Occipital lobe (tissue), 2 donors: Measurements from ENCODE around the gene PPM1F. TPM values are rescaled to one million over a fixed set of nuclear protein-coding genes. Genes with fewer than 3 reads are reported as not detected.
"Not testable (repeated sequence)": the region's sequence is repeated elsewhere in the genome, so short reads cannot be mapped to it uniquely, and the experiment has no call there.

ENCODE experiments used
- DNase-seq: peaks from one replicate; lab custom pipeline; 2025; lab: John Stamatoyannopoulos, UW
- total RNA-seq: library from RNA; depleted of rRNA; stranded (reverse); fragments of >200 nt; gene quantifications from one replicate; pipeline ENCODE4 v1.2.3, GENCODE V29; 2014

The PPM1F gene
- total RNA-seq, 1 donor from 2014 or later: 22.6 TPM

DNA sequence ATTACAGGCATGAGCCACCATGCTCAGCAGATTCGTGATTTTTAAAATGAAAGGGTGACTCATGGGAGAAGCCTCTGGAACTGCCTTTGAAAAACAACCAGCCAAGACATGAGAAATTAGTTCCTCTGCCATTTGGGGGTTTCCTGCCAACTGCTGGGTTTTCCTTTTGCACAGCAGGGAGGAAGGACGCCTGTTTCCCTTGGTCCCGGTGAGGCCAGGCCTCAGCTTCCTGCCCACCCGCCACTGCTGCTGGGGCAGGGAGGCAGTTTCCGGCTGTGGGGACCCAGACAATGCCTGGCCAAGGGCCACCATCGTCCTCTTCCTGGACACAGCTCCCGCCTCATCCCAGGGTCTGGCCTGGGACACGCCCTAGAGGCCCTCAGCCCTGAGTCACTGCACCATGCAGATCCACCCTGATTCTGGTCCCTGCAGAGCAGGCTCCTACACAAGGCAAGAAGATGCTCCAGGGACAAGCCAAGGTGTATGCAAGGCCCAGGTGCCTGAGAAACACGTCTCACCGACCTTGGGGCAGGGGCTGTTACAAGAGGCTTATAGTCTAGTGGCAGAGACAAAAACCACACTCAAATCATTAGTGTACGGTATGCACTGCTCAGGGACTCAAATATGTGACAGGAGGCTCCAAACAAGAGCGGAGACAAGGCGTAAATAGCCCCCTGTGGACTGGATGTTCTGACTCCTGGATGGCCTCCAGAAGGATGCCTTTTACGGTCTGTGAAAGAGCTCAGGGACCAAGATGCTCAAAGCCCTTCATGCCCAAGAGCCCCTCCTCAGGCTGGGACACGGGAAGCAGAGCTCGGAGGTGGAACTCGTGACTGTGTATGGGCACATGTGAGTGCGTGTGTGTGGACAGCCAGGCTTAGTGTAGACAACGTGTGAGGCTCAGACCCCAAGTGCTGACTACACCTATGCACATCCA is 10.0 kb downstream of the PPM1F start:
- no peak for DNase-seq

DNA sequence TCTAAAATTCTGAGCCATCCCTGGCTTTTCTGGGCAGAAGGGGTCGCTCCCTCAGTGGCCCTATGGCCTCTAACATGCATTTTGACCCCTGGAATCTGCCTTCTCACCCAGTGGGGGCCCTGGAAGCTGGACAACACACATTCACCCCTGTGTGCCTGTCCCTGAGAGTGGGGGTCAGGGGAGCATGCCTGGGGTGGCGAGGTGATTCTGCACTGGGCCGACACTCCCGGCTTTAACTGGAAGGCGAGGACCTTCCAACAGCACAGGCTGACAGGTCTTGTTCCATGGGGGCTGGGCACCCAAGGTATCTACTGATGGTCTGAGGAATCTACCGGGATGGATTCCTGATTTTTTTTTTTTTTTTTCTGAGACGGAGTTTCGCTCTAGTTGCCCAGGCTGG is 10.7 kb downstream of the PPM1F start:
- no peak for DNase-seq

- DNase-seq: no peak
These were observed 12.1 kb downstream of the PPM1F start for GRCh38 chr22:21940521-21940920.

DNA sequence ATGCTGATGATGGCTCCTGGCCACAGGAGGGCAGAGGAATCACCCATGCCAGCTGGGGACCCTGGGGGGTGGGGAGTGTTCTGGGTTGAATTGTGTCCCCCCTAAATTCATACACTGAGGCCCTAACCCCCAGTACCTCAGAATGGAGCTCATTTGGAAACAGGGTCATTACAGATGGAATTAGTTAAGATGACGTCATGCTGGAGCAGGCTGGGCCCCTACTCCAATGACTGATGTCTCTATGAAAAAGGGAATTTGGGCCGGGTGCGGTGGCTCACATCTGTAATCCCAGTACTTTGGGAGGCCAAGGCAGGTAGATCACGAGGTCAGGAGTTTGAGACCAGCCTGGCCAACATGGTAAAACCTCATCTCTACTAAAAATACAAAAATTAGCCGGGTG is 12.7 kb downstream of the PPM1F start:
- DNase-seq: not testable (repeated sequence)

GRCh38 chr22:21939461-21939913 is 13.2 kb downstream of the PPM1F start:
- DNase-seq: no peak

DNA sequence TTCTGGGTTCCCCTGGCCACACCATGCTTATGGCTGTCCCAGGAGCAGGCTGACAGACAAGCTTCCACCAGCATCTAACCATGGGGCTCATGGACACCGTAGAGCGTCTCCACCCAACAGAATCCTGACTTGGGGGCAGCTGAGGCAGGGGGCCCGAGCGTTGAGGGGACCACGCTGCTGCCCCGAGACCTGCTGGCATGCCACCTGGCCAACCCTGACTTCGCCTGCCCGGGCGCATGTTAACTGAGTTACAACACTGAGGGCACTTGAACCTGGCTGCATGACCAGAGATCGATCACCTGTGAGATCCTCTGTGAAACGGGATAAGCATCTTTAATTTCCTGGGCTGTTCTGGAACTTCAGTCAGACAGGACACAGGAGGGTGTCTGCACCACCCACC is 13.7 kb downstream of the PPM1F start:
- DNase-seq: no peak

DNA sequence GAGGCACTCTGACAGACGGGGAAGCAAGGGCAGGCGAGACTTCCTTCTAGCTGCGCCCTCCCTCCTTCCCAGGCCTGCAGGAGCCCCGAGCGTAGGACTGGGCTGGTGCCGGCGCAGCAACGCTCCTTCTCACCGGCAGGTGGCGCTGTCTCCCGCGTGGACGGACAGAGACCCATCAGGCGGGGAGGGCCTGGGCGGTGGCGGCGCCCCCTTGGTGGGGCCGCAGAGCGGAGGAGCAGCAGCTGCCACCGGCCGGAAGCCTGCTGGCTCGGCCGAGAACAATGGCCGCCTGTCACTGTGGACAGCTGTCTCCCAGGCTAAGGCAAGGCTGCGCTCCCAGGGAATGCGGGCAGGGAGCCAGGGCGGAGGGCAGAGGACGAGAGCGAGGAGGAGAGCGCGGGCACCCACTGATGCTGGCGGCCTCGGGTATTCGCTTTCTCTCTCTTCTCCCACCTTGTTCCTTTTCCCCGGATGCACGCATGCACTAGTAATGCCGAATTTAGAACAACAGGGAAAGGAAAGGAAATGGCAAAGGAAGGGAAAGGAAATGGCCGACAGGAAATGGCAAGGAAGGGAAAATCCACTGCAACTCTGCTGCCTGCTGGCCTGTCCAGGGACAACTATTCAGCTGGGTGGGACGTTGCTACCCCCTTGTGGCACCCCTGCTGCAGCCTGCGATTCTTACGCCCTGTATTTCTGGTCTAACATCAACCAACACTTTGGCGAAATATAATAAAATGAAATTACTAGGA is 14.4 kb downstream of the PPM1F start:
- peak; percentile 95 for DNase-seq

GRCh38 chr22:21937821-21938070 is 14.9 kb downstream of the PPM1F start:
- no peak for DNase-seq

- peak; percentile 31 for DNase-seq
These were observed 15.4 kb downstream of the PPM1F start for GRCh38 chr22:21937041-21937820.

DNA sequence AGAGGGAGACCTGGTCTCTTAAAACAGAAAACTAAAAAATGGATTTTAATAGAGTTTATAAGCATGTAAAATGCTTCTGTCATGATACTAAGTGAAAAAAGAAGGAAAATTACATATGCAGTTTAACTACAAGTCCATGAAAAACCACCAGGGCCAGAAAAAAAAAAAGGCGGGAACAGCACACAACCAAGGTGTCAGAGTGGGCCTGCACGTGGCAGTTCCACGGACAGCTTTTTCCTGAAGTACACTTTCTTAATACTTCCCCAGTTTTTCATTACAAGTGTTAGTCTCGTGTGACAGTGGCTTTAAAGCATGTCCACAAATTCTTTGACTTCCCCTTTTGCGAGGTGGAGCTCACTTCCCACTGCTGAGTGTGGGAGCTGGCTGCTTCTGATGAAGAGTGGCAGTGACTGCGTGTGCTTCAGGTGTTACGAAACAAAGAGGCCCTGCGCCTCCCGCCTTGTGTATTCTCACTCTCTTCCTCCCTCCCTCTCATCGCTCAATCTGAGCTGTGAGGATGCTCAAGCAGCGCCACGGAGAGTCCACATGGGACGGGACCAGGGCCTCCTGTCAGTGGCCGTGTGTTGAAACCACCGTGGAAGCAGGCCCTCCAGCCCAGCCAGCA is 16.4 kb downstream of the PPM1F start:
- peak; percentile 25 for DNase-seq

- DNase-seq: peak; percentile 55
These were observed 18.7 kb downstream of the PPM1F start for GRCh38 chr22:21933910-21934309.

DNA sequence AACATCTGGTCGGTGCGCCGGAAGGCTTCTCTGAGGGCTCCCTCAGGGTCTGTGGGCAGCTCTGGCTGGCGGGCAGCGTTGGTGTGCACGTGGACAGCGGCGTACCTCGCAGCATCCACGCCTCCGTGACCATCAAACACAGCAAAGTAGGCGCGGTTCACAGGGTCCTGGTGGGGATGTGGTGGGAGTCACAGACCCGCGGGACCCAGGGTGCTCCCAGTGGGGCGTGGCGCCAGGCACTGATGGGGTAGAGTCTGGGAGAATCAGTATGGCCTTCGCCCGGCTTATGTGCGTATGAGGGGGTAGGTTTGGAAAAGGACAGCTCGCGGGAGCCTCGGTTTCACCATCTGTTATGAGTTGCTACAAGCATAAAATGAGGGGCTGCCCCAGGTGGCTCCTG is 19.2 kb downstream of the PPM1F start:
- no peak for DNase-seq

DNA sequence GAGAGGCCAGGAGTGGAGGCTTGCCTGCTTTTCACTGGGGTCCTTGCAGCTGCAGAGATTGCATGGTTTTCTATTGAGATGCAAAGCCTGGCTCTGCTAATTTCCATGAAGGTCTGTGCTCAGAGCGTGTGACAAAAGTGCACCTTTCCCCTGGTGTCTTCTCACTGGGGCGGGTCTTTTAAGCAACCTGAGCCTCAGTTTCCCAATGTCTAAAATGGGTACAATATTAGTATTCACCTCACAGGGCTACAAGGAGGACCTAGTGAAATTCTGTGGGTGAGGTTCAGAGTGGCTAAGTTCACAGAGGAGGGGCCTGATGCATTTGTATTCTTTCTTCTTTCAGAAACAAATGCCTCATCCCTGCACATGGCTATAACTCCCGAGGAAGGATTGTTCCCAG is 20.3 kb downstream of the PPM1F start:
- no peak for DNase-seq

GRCh38 chr22:21931056-21931455 is 21.6 kb downstream of the PPM1F start:
- DNase-seq: no peak

DNA sequence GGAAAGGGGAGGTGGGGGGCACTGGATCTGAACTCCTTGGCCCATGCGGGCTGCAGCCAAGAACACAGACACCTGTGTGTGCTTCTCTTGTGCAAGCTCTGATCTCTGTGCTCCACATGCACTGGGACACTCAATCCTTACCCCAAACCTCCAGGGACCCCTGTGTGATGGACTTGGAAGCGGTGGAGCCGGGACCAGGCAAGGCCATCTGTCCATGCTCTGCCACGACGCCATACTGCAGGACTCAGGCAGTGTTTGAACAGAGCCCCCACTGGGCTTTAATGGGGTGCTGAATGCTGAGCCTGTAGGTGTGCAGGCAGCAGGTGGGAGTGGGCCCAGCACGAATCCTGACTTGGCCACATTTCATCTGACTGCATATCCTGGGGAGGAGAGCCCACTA is 23.4 kb downstream of the PPM1F start:
- DNase-seq: no peak

GRCh38 chr22:21928048-21928447 is 24.6 kb downstream of the PPM1F start:
- DNase-seq: no peak

GRCh38 chr22:21927174-21927823 is 25.3 kb downstream of the PPM1F start:
- no peak for DNase-seq

DNA sequence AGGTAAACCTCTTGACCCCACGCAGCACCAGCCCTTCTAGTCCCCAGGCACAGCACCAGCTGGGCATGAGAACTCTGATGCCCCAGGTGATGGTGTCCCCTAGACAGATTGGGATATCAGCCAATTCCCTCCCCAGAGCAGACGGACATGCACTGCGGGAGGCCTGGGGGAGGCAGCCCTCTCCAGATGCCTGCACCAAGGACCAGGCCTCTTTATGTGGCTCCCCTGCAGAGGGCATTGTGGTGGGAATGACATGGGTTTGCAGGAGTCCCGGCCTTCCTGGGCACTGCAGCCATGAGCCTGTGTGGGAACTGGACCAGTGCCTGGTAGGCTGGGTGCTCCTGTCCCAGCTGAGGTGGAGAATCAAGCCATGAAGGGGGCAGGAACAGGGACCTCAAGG is 25.9 kb downstream of the PPM1F start:
- no peak for DNase-seq

- no peak for DNase-seq
These were observed 29.5 kb downstream of the PPM1F start for GRCh38 chr22:21923163-21923561.

GRCh38 chr22:21922370-21923162 is 30.1 kb downstream of the PPM1F start:
- no peak for DNase-seq
